ENCODE results near the gene ARSB.

DNA sequence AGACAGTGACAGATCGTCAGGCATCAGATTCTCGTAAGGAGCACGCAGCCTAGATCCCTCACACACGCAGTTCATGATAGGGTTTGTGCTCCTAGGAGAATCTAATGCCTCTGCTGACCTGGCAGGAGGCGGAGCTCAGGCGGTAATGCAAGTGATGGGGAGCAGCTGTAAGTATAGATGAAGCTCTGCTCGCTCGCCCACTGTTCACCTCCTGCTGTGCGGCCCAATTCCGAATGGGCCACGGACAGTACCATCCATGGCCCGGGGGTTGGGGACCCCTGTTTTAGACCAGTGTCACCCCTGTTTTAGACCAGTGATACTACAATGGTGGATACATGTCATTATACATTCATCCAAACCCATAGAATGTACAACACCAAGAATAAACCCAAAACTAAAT lies 4.0 kb upstream of the ARSB start:
- TF ChIP-seq, protein P1, sequence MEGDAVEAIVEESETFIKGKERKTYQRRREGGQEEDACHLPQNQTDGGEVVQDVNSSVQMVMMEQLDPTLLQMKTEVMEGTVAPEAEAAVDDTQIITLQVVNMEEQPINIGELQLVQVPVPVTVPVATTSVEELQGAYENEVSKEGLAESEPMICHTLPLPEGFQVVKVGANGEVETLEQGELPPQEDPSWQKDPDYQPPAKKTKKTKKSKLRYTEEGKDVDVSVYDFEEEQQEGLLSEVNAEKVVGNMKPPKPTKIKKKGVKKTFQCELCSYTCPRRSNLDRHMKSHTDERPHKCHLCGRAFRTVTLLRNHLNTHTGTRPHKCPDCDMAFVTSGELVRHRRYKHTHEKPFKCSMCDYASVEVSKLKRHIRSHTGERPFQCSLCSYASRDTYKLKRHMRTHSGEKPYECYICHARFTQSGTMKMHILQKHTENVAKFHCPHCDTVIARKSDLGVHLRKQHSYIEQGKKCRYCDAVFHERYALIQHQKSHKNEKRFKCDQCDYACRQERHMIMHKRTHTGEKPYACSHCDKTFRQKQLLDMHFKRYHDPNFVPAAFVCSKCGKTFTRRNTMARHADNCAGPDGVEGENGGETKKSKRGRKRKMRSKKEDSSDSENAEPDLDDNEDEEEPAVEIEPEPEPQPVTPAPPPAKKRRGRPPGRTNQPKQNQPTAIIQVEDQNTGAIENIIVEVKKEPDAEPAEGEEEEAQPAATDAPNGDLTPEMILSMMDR (conservative IDR thresholded peaks at IDR 0.05; ENCODE audit: low read length): no peak
- TF ChIP-seq EZH2phosphoT487 (IDR thresholded peaks at IDR 0.05; ENCODE audit: borderline replicate concordance, low read depth, low read length): no peak

Data from OCI-LY7 (cell line).